Prostate gland (tissue), 2 donors: ENCODE data around the gene GUK1.

ENCODE experiments used
- CTCF ChIP-seq, 4 experiments: fragments of 200-600 bp in 2 of 4; fragments of 450-650 bp in 2 of 4; sonication (generic) in 2 of 4; IDR thresholded peaks; 1 replicate in 3 of 4; 2 replicates in 1 of 4; pipeline ENCODE4 v1.5.1; 2016 to 2019; ENCODE audit warnings: antibody characterized with exemption in 4 of 4, mild to moderate bottlenecking in 2 of 4, moderate library complexity in 2 of 4
- POLR2A ChIP-seq: fragments of 450-650 bp; IDR thresholded peaks from one replicate; pipeline ENCODE4 v1.6.1; 2016; ENCODE audit warnings: antibody characterized with exemption, mild to moderate bottlenecking
- POLR2AphosphoS5 ChIP-seq: sonication (generic); formaldehyde crosslinking; IDR thresholded peaks from one replicate; pipeline ENCODE4 v1.6.1; 2017; ENCODE audit warnings: antibody characterized with exemption

- TF ChIP-seq CTCF (IDR thresholded peaks at IDR 0.05) (no peak), POLR2AphosphoS5 (no peak), POLR2A (no peak)
Measured at GRCh38 chr1:228091084-228091483, 49.0 kb upstream of the GUK1 start.
